ENCODE data around the gene NLRP11.

Gene NLRP11

GRCh38 chr19:55738302-55738701 lies 93.5 kb downstream of the NLRP11 start, which contains the start of gene NLRP9:
Gene NLRP9 (minus strand): TSS chr19:55738402. CDS start chr19:55738374, 28 bp downstream.
- DNase-seq (ENCODE audit: low read depth, low spot score): no peak
- no peaks in the 10 kb centered on the region for H3K36me3 ChIP-seq (ENCODE audit: control insufficient read depth, insufficient read depth, low read length)
- no peak within 1 kb of the TSS for H3K27ac ChIP-seq (ENCODE audit: low read length)
- WGBS (ENCODE audit: insufficient coverage, insufficient read length): no CpG with 5 or more reads among the region's 3 CpGs
- H3K4me1 ChIP-seq (ENCODE audit: control insufficient read depth, insufficient read depth, low read length): no peaks in the 10 kb centered on the region
- H3K27me3 ChIP-seq (ENCODE audit: control insufficient read depth, insufficient read depth, low read length): no peaks in the 10 kb centered on the region
- H3K9me3 ChIP-seq (ENCODE audit: control insufficient read depth, insufficient read depth, low read length): peaks cover 7% of the 10 kb centered on the region
- no peak within 1 kb of the TSS for H3K4me3 ChIP-seq (ENCODE audit: low read length)

Measured in iPS DF 6.9 (cell line).